GM19455 (cell line): Measurements from ENCODE around the gene YWHAH.

Experiments
- ATAC-seq: cut with Tn5 transposase; IDR thresholded peaks from one replicate; pipeline ENCODE4 v1.9.1; 2021; ENCODE audit not compliant: unreplicated experiment

YWHAH gene

GRCh38 chr22:31923136-31923535 lies 21.2 kb upstream of the YWHAH start:
- no peak for ATAC-seq

- no peak for ATAC-seq
Measured at GRCh38 chr22:31923747-31924146, 20.6 kb upstream of the YWHAH start.

GRCh38 chr22:31925056-31925455 lies 19.3 kb upstream of the YWHAH start:
- ATAC-seq: no peak

- ATAC-seq: no peak
Measured at GRCh38 chr22:31926024-31926423, 18.3 kb upstream of the YWHAH start.

GRCh38 chr22:31926969-31927368 lies 17.4 kb upstream of the YWHAH start:
- no peak for ATAC-seq

GRCh38 chr22:31927562-31927961 lies 16.8 kb upstream of the YWHAH start:
- ATAC-seq: no peak

GRCh38 chr22:31929167-31929930 lies 15.0 kb upstream of the YWHAH start:
- no peak for ATAC-seq

- ATAC-seq: no peak
Measured at GRCh38 chr22:31932863-31933262, 11.5 kb upstream of the YWHAH start.

- no peak for ATAC-seq
Measured at GRCh38 chr22:31933406-31933805, 10.9 kb upstream of the YWHAH start.

GRCh38 chr22:31933816-31934482 lies 10.4 kb upstream of the YWHAH start:
- ATAC-seq: no peak

GRCh38 chr22:31935961-31936635 lies 8.2 kb upstream of the YWHAH start:
- ATAC-seq: no peak

- no peak for ATAC-seq
Measured at GRCh38 chr22:31937341-31937740, 7.0 kb upstream of the YWHAH start.

- no peak for ATAC-seq
Measured at GRCh38 chr22:31938296-31938695, 6.0 kb upstream of the YWHAH start.

- no peak for ATAC-seq
Measured at GRCh38 chr22:31940506-31940905, 3.8 kb upstream of the YWHAH start.

GRCh38 chr22:31942091-31942490 lies 2.2 kb upstream of the YWHAH start:
- no peak for ATAC-seq

- no peak for ATAC-seq
Measured at GRCh38 chr22:31943206-31943977, 943 bp upstream of the YWHAH start.

- ATAC-seq: peak; percentile 30
Measured at GRCh38 chr22:31944700-31945442, 536 bp downstream of the YWHAH start.

- no peak for ATAC-seq
Measured at GRCh38 chr22:31945443-31945855, 1.1 kb downstream of the YWHAH start.

- ATAC-seq: no peak
Measured at GRCh38 chr22:31945971-31946680, 1.8 kb downstream of the YWHAH start.

GRCh38 chr22:31947296-31947695 lies 3.0 kb downstream of the YWHAH start:
- ATAC-seq: no peak
